VCaP (cell line): ENCODE results near the gene PURA.

Experiments used
- H3K27ac ChIP-seq: fragments of 450-650 bp; 2 replicates; pipeline ENCODE4 v1.5.1; 2017
- CTCF ChIP-seq: fragments of 450-650 bp; conservative IDR thresholded peaks from 2 replicates; pipeline ENCODE4 v1.5.1; 2017; ENCODE audit warnings: mild to moderate bottlenecking, moderate library complexity

The PURA gene

DNA sequence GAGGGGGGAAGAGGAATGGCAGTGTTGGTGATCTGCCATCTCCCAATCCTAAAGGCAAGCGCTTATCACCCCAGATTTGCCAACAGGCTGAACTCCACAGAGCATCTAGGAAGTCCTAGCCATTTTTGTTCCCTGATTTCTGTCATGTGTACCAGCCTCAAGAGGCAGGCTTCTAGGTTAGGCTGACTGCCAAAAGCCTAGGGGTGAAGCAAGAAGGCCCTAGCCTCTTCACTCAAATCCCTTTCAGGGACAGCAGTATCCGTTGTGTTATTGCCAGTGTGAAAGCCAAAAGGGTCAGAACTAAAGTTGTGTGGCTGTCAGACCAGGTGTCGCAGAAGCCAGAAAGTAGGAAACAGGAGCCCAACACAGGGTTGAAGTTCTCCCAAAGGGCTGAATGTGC is 26.5 kb downstream of the PURA start:
- no peak overlapping the region for H3K27ac ChIP-seq
- TF ChIP-seq CTCF: no peak

DNA sequence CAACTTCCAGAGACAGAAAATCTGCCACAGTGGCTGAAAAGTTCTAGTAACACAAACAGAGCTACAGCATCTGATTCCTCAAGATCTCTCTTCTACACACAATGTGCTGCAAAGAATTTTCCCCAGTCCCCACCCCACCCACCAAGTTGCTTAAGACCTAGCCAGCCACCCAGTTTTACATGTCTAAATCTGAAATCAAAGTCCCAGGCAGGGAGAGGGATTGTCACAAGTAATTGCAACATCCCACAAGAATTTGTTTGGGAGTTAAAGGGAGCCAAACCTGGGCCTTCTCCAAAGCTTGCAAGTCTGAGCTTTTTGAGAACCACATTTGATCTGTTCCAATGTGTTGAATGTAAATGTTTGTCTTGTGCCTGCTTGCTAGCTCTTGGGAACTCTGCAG is 27.3 kb downstream of the PURA start:
- no peak for TF ChIP-seq CTCF
- no peak overlapping the region for H3K27ac ChIP-seq

DNA sequence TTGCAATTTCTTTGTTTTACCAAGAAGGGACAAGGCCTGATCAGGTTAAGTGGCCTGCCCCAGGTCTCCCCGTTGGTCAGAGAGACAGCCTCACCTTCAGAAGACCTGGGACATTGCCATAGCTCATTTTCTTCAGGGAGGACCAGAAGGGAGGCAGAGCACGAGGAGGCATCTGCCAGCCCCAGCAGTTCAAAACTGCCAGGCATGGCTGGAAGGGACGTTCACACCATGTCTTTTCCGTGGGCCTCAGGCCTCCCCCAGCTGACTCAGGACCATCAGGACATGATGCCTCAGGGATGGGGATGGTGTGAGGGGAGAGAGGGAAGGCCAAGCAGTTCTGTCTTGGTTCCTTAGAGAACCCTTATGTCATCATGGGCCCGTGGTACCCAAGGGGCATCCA is 28.3 kb downstream of the PURA start:
- no peak for TF ChIP-seq CTCF

DNA sequence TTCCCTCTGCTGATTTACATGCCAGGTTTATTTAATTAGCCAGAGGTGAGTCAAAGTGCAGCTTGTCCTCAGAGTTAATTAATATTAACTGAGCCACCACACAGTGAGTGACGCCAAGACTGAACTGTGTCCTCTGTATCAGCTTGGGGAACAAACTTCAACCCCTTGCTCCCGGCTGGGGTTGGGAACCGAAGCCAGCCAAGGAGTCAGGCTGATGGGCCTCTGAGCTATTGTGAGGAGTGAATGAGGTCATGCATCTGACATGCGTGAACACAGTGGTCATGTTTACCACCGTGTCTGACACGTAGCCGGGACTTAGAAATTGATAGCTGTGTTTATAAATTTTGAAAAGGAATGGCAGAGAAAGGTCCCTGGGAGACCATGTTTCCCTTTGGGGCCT is 28.9 kb downstream of the PURA start:
- no peak overlapping the region for H3K27ac ChIP-seq
- TF ChIP-seq CTCF: no peak

More for the DNA sequence above, 28.3 kb downstream of the PURA start:
- H3K27ac ChIP-seq: no peak overlapping the region

DNA sequence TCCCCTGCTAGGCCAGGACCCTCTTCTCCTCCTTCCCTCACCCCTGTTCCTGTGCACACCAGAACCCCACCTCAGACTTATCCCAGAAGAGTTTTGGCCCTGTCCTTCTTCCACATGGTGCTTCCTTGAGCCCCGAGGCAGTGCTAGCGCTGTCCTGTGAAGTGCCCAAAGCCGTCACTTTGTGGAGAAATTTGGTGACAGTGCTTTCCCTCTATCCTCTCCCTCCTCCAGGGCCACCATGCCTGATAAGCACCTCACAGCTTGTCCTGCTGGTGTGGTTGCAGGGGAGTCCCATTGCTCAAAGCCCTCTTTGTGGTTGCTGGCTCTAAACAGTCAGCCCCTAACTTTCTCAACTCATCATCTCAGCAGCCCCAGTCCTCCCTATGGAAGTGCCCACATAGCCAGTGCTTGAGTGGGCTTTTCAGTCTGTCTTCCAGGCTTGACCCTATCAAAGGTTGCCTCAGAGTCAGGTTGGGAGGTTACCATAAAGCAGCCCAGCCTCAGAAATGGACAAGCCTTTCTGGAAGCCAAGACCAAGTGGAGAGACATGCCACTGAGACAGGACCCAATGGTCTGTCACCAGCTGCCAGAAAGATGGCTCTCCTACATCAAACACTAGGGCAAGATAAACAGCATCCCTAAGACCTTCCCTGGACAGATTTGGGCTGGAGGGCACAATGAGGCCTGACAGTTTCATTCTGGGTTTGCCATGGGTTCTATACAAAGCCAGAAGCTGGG is 29.8 kb downstream of the PURA start:
- H3K27ac ChIP-seq: no peak overlapping the region
- TF ChIP-seq CTCF: no peak

DNA sequence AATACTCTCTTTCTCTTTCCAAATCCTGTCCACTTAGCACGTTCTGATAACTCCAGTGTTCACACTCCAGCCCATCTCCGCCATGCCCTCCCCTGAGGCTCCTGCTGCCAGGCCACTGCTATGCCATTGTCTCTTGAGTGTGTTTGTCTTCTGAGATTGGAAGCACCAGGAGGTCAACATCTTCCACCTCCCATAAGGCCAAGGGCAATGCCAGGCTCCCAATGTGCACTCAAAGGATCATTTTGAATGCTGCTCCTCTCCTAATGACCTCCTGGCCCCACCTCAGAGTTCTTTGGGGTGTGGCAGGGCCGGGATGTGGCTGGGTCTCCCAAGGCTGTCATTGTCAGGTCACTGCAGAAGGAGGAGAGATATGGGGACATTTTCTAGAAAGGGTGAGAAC is 31.3 kb downstream of the PURA start:
- TF ChIP-seq CTCF: no peak
- H3K27ac ChIP-seq: no peak overlapping the region

- no peak for TF ChIP-seq CTCF
Measured at GRCh38 chr5:140145818-140146522, 32.1 kb downstream of the PURA start.

More at GRCh38 chr5:140145818-140146522, 32.1 kb downstream of the PURA start:
- no peak overlapping the region for H3K27ac ChIP-seq
